GM21526 (cell line): ENCODE results near the gene ST7.
A peak's percentile ranks its signal among the peaks of the same experiment; 100 is the strongest.
"Not testable (repeated sequence)": the region's sequence is repeated elsewhere in the genome, so short reads cannot be mapped to it uniquely, and the experiment has no call there.

ENCODE experiments used
- ATAC-seq: cut with Tn5 transposase; IDR thresholded peaks from one replicate; pipeline ENCODE4 v1.9.1; 2021; ENCODE audit warnings: moderate library complexity; ENCODE audit not compliant: unreplicated experiment, low FRiP score

Gene ST7

DNA sequence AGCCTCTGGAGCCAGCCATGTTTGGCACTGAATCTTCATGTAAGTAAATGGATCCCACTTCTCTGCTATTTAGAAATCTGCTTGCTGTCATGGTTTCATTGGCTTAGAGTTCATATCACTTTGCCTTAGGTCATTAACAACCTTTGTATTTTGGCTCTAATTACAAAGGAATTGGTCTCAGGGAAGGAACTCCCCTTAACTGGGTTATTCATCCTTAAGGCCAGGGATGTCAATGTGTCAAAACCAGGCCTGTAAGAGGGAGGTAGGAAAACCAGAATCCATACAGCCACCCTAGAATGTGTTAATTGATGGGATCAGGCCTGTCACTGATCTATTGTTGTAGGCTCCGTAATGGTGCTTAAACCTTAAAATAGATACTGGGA lies 67.3 kb downstream of the ST7 start:
- ATAC-seq = no peak

DNA sequence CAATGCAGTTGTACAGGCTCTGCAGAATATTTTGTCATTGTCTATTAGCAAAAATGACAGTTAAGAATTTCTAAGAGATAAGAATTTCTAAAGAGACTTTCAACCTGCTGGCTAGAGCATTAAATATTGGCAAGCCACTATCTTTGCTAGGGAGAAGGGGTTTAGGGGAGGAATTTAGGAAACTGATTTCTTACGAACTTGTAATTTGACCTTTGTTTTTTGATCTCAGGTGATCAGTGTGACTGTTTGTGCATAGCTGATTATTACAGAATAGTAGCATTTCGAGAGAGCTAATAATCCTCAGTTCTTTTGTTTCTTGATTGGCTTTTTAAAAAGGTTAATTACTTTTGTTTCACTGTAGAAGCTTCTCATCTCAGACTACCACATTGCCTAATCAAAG lies 68.1 kb downstream of the ST7 start:
- ATAC-seq = no peak

DNA sequence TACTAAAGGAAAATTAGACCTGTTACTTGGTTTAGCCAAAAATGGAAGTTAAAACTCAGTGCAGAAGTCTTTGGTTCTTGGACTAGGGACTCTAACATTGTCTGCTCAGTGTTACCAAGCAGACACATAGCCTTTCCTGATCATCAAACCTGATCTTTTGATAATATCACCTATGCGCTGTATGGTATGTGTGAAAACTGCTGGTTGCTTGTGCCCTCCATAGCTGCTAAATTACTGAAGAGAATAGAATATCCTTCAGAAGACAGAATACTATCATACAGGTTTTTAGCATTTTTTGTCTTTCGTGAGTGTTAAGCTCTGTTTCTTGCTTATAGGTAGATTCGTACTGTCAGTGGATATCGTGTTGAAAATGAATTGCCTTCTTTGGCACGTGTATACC lies 68.7 kb downstream of the ST7 start:
- no peak for ATAC-seq

DNA sequence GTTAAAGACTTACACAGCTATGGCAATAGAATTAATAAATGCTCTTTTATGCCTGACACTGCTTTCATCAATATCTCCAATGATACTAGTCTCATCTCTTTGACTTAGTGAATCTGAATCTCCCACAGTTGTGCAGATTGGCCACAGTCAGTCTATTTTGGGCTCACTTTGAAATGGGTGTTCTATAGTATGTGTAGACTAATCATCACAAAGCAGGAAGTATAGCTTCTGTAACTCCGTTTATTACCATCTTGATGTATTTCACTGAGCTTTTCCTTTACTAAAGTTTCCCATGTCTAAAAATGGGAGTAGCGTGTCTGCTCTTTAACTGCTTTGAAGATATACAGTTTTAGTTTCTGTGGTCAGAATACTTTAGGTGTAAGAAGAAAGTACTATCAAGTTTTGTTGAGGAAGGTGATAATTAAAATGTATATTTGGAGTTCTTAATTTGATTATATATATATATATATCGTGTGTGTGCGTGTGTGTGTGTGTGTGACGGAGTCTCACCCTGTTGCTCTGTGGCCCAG lies 70.1 kb downstream of the ST7 start:
- peak; percentile 65 for ATAC-seq

DNA sequence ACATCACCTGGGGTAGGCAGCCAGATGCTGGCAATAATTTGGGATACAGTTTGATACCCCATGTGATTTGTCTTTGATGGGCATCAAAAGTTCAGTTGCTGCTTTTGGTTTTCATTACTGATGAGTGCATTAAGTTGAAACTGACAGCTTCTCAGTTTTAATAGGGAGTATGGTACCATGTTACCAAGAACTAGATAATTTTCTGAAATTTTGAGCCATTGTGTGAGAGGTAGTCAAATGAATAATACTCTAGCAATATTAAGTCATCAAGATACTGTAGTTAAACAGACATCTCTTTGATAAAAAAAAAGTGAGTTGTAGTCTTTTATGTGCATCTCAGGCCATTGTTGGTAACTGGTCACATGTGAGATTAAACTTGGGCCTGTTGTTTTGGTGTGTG lies 71.5 kb downstream of the ST7 start:
- no peak for ATAC-seq

DNA sequence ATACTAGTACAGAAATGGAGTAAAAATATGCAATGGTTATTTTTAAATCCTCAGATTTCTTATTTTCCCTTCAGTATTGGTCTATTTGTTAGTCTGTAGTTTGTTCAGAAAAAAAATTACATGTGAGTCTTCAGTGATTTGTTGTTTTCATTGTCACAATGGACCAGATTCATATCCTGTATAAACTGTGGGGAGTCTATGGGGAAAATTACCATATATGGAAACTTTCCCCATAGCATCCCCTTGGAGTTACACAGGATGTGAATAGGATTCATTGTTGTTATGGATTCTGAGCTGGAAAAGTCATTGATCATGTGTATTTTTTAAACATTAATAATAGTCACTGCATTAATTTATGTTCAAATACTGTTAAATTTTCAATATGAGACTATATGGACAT lies 72.6 kb downstream of the ST7 start:
- no peak for ATAC-seq

DNA sequence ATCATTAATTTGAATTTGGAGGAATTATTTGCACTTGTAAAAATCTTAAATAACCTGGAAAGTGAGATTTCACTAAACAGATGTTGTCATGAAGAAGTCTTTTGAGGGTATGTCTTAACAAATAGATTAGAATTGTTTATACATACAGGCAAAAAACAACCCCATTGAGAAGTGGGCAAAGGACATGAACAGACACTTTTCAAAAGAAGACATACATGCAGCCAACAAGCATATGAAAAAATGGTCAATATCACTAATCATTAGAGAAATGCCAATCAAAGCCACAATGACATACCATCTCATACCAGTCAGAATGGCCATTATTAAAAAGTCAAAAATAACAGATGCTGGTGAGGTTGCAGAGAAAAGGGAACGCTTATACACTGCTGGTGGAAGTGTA lies 77.0 kb downstream of the ST7 start:
- not testable (repeated sequence) for ATAC-seq

DNA sequence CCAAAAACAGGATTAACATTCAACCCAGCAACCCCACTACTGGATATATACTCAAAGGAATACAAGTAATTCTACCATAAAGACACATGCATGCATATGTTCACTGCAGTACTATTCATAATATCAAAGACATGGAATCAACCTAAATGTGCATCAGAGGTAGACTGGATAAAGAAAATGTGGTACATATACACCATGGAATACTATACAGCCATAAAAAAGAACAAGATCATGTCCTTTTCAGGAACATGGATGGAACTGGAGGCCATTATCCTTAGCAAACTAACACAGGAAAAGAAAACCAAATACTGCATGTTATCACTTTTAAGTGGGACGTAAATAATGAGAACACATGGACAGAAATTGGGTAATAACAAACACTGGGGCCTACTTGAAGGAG lies 77.5 kb downstream of the ST7 start:
- not testable (repeated sequence) for ATAC-seq

DNA sequence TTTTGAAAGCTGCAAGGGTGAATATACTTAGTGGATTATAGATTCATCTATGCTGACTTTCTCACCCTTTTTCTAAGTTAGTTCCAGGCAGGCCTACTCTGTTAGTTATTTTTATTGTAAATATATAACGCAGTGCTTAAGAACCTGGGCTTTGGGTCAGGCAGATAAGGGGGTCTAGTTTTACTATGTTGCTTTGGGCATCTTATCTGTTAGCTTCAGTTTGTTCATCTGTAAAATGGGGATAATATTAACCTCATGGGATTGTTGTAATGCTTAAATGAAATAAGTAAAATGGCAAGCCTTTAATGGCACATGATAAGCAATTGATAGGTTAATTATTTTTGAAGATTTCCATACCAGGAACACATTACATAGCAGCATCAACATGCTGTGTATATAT lies 79.5 kb downstream of the ST7 start:
- no peak for ATAC-seq

DNA sequence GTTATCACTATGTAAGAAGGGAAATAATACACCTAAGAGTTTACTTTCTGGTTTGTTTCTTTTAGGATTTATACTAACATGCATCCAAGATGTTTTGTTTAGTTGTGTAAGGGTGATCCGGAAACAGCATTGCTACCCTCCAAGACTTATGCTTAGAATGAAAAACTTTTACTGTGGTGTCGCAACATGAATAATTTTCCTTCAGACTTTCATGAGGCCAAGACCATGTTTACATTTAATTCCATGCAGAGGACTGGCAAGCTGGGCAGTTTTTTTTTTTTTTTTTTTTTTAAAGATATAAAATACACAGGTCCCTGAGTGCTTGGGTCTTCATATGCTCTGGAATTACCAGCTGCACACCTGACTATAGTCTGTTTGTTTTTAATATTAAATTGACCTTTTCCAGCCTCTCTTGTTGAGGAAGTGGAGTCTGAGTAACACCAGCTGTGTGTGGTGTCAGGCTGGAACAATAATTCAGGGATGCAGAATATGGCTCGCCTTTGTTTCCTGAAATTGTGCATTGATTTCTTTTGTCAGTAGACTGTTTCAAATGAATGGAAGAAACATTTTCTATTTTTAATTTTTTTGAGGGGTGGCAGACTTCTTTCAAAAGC lies 81.7 kb downstream of the ST7 start:
- no peak for ATAC-seq

DNA sequence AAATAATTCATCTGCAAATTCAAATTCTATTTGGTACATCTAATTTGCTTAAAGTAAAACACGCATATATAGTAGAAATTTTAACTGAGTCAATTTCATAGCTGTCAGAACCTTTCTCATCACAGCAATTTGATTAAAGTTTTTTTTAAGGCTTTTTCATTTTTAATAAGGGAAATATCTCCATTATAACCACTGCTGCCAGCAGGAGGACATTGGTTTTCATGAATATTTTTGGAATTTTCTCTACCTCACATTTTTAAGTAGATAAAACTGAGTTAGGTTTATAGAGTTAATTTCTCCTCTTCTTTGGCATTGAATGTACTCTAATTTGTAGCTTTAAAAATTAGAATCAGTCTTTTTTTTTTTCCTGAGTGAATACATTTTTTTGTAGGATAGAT lies 82.2 kb downstream of the ST7 start:
- ATAC-seq = no peak

DNA sequence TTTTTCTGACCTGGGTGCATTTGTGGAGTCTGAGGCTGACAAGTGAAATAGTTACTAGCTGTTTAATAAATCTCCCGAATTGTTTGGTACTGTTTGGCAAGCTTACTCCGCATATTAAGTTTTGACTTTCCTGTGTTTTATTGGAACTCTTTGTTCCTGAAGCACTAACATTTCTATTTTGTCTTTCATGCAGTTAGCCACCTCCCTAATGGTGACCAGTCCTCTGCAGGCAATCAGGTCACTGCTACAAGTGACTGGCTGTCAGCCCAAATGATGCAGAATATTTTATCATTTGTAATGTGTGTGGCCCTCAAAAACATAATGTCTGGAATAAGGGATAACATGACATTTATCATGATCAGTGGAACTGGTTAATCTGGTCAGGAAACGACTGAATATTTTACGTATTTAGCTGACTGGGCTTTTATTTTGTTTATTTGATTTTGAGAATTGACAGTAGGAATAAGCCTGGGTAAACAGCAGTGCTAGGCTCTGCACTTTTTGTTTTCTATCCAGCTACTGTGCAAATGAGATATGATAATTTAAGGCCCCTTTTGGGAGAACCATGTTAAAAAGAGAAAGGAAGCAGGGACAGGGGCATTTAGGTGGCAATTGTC lies 82.9 kb downstream of the ST7 start:
- ATAC-seq = no peak

DNA sequence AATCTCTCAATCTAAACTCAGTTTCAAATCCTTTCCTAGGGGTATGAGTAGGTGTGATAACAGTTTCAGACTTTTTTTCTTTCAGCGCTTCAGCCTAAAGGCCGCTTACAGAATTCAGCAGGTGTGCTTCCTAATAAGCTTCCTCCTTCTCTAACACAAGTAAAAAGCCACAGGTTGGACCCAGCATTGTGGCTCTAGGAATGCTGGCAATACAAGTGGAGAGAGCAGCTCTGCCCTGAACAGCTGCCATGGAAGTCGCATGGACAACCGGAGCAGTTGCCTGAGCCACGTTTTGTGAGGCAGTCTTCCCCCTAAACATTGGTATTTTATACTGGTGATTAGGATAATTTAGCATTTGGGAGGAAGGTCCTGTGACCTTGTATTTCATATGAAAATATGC lies 83.5 kb downstream of the ST7 start:
- ATAC-seq = no peak

DNA sequence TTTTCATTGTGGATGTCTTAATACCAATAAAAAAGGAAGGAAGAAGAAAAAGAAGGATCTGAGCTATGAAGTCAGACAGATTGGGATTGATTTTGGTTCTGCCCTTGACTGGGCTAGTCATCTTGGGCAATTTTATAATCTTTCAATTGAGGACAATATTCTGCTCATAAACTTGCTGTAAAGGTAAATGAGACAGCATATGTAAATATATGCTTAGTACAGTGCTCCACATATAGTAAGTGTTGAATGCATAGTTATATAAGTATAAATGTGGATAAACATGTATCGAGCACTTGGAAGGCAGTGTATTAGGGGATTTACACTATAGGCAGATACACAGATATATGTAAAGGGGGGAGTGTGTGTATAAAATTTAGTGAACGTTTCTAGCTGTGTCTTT lies 85.1 kb downstream of the ST7 start:
- ATAC-seq = no peak

DNA sequence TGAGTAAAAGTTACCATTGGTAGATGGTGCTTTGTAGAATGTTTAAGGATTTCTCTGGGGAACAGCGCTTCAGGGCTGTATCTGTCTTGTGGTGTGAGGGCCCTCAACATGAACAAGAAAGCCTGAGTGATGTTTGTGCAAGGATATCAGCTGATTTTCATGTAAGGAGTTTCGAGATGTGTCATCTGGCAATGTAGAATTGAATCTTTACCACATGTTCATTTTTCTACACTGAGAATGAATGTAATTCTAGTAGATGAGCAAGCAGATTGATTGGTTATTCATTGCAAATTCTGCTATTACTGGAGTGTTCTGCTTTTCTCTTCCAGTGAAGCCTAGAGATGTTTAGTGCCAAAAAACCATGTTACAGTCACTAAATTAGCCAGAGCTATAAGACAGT lies 87.7 kb downstream of the ST7 start:
- ATAC-seq = peak; percentile 86

DNA sequence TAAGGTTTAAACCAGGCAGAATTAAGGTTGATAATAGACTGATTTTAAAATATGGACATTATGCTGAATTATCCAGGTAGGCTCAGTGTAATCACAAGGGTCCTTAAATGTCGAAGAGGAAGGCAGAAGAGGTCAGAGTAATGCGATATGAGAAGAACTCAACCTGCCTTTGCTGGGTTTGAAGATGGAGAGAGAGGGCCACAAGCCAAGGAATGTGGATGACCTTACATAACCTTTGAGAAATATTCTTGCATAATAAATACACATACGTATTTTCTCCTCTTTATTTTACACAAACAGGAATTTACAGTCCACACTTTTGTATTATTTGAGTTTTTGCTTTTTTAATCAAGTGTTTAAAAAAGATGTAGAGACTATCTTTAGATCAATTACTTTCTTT lies 88.5 kb downstream of the ST7 start:
- no peak for ATAC-seq

DNA sequence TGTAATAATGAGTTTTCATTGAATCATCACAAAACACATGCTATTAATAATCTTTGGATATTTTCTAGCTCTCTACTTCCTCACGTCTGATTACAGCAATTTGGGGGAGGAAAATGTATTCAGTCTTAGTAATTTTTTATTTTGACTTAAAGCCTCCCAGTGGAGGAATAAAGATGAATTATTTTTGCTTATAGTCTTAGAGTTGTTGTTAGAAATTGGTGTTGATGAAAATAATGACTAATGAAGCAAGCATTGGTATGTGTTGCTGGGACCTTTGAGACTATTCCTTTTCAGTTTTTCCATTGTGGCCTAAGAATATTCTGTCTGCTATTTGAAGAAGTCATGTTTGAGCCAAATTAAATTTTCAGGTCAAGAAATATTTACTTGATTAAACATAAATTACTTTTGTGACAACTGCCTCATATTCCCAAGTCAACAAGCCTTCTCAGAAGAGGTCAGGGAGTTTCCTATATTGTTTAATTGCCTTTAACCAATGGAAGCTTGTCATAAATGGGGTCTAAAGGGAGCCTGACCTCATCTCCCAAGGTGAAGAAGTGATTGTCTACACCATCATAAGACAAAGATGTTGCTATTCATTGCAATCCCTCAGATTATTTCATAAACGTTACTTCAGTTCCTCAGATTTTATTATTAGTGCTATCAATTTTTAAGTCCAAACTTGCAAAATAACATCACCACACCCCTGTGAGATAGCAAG lies 90.0 kb downstream of the ST7 start:
- ATAC-seq = no peak

DNA sequence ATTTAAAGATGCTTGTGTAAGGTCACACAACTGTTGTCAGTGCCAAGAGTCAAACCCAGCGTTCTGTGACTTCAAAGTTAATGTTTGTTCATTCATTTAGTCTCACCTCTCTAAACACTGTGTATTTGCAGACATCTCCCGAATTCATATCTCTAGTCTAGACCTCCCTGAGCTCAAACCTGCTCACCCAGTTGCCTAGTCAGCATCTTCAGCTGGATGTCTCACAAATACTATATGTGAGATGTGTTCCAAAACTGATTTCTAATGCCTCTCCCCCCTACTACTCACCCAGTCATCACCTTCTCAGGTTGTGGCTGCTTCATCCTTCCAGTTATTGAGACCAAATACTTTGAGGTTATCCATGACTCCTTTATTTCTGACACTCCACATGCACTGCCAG lies 91.4 kb downstream of the ST7 start:
- no peak for ATAC-seq

DNA sequence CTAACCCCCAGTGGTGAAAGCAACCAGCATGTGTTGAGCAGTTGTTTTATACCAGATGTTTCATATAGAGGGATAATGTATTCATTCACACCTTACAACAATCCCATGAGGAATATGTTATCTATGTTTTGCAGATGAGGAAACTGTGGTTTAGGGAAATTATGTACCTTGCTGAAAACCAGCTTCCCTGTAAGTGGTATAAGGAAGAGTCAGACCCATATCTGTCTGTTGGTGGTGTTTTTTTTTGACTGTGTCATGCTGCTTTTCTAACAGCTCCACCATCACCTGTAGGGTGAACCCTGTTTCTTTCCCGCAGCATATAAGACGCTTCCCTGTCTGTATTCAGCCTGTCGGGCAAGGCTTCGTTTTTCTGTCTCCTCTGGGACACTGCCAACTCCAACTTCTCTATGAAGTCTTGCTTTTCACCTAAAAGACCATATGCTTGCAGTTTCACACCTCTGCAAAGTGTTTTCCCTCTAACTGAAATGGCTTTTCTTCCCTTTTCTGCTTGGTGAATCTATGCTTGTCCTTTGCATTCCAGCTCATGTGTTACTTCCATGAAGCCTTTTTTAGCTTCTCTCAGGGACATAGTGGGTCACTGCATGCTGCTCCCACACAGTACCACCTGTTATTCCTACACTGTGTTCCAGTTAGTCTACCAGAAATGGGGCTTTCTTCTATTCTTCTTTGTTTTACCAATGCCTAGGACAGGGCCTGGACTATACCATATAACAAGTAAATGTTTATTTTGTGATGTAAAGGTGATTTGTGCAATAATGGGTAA lies 92.8 kb downstream of the ST7 start:
- ATAC-seq = no peak

DNA sequence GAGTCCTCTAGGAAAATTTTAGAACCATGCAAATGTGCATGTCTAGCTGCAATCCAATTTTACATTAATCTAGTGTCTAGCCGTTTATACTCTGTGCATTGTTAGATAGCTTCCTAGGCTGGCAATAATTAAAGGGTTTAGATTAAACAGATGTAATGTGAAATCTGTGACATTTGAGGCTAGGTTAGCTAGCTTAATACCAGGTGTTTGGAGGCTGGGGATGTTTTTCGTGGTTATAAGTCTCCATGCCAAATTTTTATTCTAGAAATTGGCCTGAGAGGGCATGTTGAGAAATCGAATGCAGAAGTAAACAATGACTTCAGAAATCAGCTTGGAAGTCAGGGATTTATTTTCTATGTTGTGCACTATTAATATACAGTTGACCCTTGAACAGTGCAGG lies 94.2 kb downstream of the ST7 start:
- ATAC-seq = no peak
